ENCODE results near the gene AKAP6.
"Not testable (repeated sequence)": the region's sequence is repeated elsewhere in the genome, so short reads cannot be mapped to it uniquely, and the experiment has no call there.

AKAP6 gene

GRCh38 chr14:32372154-32372553, 43.1 kb downstream of the AKAP6 start:
- Mint-ChIP-seq H3K4me3 (no peak overlapping the region), H3K27me3 (no peaks in the 10 kb centered on the region)
- DNase-seq, result no peak

DNA sequence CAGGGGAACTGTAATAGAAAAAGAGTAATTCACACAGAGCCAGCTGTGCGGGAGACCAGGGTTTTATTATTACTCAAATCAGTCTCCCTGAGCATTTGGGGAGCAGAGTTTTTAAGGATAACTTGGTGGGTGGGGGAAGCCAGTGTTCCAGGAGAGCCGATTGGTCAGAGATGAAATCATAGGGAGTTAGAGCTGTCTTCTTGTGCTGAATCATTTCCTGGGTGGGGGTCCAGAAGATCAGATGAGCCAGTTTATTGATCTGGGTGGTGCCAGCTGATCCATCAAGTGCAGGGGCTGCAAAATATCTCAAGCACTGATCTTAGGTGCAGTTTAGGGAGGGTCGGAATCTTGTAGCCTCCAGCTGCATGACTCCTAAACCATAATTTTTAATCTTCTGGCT, 44.1 kb downstream of the AKAP6 start:
- CTCF ChIA-PET, result interaction anchor here (0.6 kb wide), 1 partner anchor 308 kb away, joined by 3 read pairs; no protein-coding TSS in a partner anchor
- not testable (repeated sequence) for DNase-seq, H3K4me3 Mint-ChIP-seq, H3K27ac Mint-ChIP-seq, H3K9me3 Mint-ChIP-seq, H3K36me3 Mint-ChIP-seq, H3K27me3 Mint-ChIP-seq, H3K4me1 Mint-ChIP-seq

More at GRCh38 chr14:32372154-32372553, 43.1 kb downstream of the AKAP6 start:
- Mint-ChIP-seq H3K4me1 (no peaks in the 10 kb centered on the region), H3K36me3 (no peaks in the 10 kb centered on the region), H3K9me3 (no peaks in the 10 kb centered on the region), H3K27ac (no peak overlapping the region)
- CTCF ChIA-PET, result interaction anchor here (0.9 kb wide), 1 partner anchor 113 kb away, joined by 3 read pairs; no protein-coding TSS in a partner anchor

DNA sequence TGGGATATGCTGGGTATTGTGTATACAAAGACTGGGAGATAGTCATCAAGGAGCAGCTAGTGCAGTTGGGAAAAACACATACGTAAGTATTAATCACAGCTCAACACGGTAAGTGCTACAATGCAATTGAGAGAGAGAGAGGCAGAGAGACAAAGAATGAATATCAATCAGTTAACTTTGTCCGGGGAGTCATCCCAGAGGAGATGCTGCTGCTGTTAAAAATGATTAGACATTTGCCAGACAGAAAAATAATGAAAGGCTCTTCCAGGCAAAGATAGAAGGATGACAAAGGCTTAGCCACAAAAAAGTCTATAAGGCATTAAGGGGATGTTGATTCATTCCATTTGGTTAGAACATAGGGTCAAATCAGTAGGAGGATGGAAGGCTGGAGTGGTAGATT, 45.1 kb downstream of the AKAP6 start:
- H3K4me1 Mint-ChIP-seq, result peaks cover under 1% of the 10 kb centered on the region
- CTCF ChIA-PET, result no interaction called here
- H3K4me3 Mint-ChIP-seq, result no peak overlapping the region
- no peaks in the 10 kb centered on the region for H3K9me3 Mint-ChIP-seq
- H3K27ac Mint-ChIP-seq, result no peak overlapping the region
- no peak for DNase-seq
- H3K36me3 Mint-ChIP-seq, result no peaks in the 10 kb centered on the region
- no peaks in the 10 kb centered on the region for H3K27me3 Mint-ChIP-seq

GRCh38 chr14:32375663-32376062, 46.6 kb downstream of the AKAP6 start:
- Mint-ChIP-seq H3K27me3 (no peaks in the 10 kb centered on the region), H3K9me3 (no peaks in the 10 kb centered on the region), H3K36me3 (no peaks in the 10 kb centered on the region), H3K4me1 (peaks cover 8% of the 10 kb centered on the region), H3K4me3 (no peak overlapping the region), H3K27ac (no peak overlapping the region)
- CTCF ChIA-PET, result no interaction called here
- DNase-seq, result no peak

GRCh38 chr14:32377046-32377646, 48.0 kb downstream of the AKAP6 start:
- H3K27me3 Mint-ChIP-seq, result no peaks in the 10 kb centered on the region
- H3K9me3 Mint-ChIP-seq, result no peaks in the 10 kb centered on the region
- no peak overlapping the region for H3K27ac Mint-ChIP-seq
- peaks cover 8% of the 10 kb centered on the region for H3K4me1 Mint-ChIP-seq
- H3K36me3 Mint-ChIP-seq, result no peaks in the 10 kb centered on the region
- H3K4me3 Mint-ChIP-seq, result no peak overlapping the region
- no peak for DNase-seq
- CTCF ChIA-PET, result no interaction called here

GRCh38 chr14:32378284-32378683, 49.2 kb downstream of the AKAP6 start:
- DNase-seq, result no peak
- Mint-ChIP-seq H3K4me1 (peaks cover 8% of the 10 kb centered on the region), H3K4me3 (no peak overlapping the region), H3K27me3 (no peaks in the 10 kb centered on the region), H3K27ac (no peak overlapping the region), H3K36me3 (no peaks in the 10 kb centered on the region), H3K9me3 (no peaks in the 10 kb centered on the region)
- CTCF ChIA-PET, result no interaction called here

GRCh38 chr14:32379447-32379846, 50.3 kb downstream of the AKAP6 start:
- Mint-ChIP-seq H3K36me3 (no peaks in the 10 kb centered on the region), H3K27me3 (no peaks in the 10 kb centered on the region), H3K9me3 (no peaks in the 10 kb centered on the region), H3K4me3 (no peak overlapping the region), H3K27ac (no peak overlapping the region), H3K4me1 (peaks cover 8% of the 10 kb centered on the region)
- CTCF ChIA-PET, result no interaction called here
- no peak for DNase-seq

GRCh38 chr14:32381869-32382268, 52.8 kb downstream of the AKAP6 start:
- peaks cover 8% of the 10 kb centered on the region for H3K4me1 Mint-ChIP-seq
- no peak for DNase-seq
- H3K27me3 Mint-ChIP-seq, result no peaks in the 10 kb centered on the region
- H3K27ac Mint-ChIP-seq, result no peak overlapping the region
- CTCF ChIA-PET, result interaction anchor here (0.6 to 1.5 kb wide), 3 partner anchors 19 to 127 kb away, joined by 3 to 5 read pairs (median 5); no protein-coding TSS in a partner anchor
- no peak overlapping the region for H3K4me3 Mint-ChIP-seq
- no peaks in the 10 kb centered on the region for H3K9me3 Mint-ChIP-seq
- no peaks in the 10 kb centered on the region for H3K36me3 Mint-ChIP-seq

DNA sequence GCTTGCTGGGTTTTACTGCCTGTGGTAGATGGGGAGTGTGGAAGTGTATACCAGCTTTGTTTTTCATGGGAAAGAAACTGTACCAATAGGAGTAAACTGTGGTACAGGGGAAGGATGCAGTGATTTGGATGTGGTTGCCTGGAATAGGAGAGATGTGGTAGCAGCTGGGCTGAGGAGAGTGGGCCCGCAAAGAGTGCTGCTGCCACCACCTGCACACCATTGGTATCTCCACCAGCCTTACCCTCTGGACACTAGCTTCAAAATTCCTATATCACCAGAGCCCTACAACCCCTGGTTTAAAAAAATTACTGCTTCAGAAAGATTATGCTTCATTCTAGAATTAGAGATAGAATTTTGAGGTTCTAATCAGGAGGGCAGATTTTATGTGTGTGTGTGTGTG, 53.6 kb downstream of the AKAP6 start:
- DNase-seq, result no peak
- H3K9me3 Mint-ChIP-seq, result no peaks in the 10 kb centered on the region
- CTCF ChIA-PET, result interaction anchor here (0.6 to 1.5 kb wide), 6 partner anchors 18 to 130 kb away, joined by 3 to 5 read pairs (median 4); no protein-coding TSS in a partner anchor

DNA sequence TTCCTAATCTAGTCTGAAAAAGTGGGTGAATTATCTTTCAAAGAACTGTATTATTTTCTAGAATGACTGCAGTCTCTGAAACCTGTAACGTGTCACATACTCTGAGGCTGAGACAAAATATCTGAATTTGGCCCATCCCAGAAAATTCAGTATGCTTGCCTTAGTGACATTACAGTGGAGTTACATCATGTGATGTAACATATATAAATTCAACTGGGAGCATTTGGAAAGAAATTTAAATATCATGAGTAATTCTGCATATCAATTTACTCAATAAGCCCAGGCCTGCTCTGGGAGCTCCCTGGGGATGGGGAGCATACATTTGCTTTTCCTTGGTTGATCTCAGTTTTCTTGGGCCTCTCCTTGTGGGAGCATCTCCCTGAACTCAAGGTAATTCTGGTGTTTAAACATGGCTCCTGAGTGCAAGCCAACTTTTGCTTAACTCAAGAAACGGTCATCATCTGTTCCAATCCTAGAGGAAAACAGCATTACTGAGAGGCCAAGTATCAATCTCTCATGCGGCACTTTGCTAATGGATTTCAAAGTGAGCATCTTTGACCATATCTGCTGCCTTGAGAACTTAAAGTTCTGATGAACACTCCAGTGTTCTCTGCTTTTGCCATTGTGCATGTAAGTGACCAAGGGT, 54.4 kb downstream of the AKAP6 start:
- CTCF ChIA-PET, result interaction anchor here (0.7 to 1.5 kb wide), 5 partner anchors 30 to 131 kb away, joined by 3 to 5 read pairs (median 4); no protein-coding TSS in a partner anchor
- DNase-seq, result no peak
- Mint-ChIP-seq H3K4me3 (no peak overlapping the region), H3K36me3 (no peaks in the 10 kb centered on the region), H3K27me3 (no peaks in the 10 kb centered on the region), H3K9me3 (no peaks in the 10 kb centered on the region), H3K27ac (no peak overlapping the region), H3K4me1 (peaks cover 8% of the 10 kb centered on the region)

More for the DNA sequence above, 53.6 kb downstream of the AKAP6 start:
- Mint-ChIP-seq H3K27ac (no peak overlapping the region), H3K36me3 (no peaks in the 10 kb centered on the region), H3K4me1 (peaks cover 8% of the 10 kb centered on the region), H3K4me3 (no peak overlapping the region), H3K27me3 (no peaks in the 10 kb centered on the region)

- no peak for DNase-seq
- peaks cover 4% of the 10 kb centered on the region for H3K4me1 Mint-ChIP-seq
- H3K4me3 Mint-ChIP-seq, result no peak overlapping the region
- no peaks in the 10 kb centered on the region for H3K9me3 Mint-ChIP-seq
- H3K27ac Mint-ChIP-seq, result no peak overlapping the region
- CTCF ChIA-PET, result interaction anchor here (1.0 kb wide), 1 partner anchor 130 kb away, joined by 3 read pairs; no protein-coding TSS in a partner anchor
- H3K36me3 Mint-ChIP-seq, result no peaks in the 10 kb centered on the region
- H3K27me3 Mint-ChIP-seq, result no peaks in the 10 kb centered on the region
These were observed 55.4 kb downstream of the AKAP6 start for GRCh38 chr14:32384464-32384863.

DNA sequence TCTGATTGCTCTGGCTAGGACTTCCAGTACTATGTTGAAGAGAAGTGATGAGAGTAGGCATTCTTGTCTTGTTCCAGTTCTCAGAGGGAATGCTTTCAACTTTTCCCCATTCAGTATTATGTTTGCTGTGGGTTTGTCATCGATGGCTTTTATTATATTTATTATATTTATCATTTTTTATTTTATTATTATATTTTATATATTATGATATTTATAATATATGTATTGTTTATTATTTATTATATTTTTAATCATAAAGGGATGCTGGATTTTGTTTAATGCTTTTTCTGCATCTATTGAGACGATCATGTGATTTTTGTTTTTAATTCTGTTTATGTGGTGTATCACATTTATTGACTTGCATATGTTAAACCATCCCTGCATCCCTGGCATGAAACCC, 58.2 kb downstream of the AKAP6 start:
- H3K27ac Mint-ChIP-seq, H3K9me3 Mint-ChIP-seq, H3K36me3 Mint-ChIP-seq, H3K4me1 Mint-ChIP-seq, H3K4me3 Mint-ChIP-seq, H3K27me3 Mint-ChIP-seq, CTCF ChIA-PET, DNase-seq: not testable (repeated sequence)

GRCh38 chr14:32393119-32393518, 64.0 kb downstream of the AKAP6 start:
- H3K4me1 Mint-ChIP-seq, result no peaks in the 10 kb centered on the region
- H3K27ac Mint-ChIP-seq, result no peak overlapping the region
- H3K9me3 Mint-ChIP-seq, result no peaks in the 10 kb centered on the region
- no peak for DNase-seq
- CTCF ChIA-PET, result no interaction called here
- H3K36me3 Mint-ChIP-seq, result no peaks in the 10 kb centered on the region
- no peak overlapping the region for H3K4me3 Mint-ChIP-seq
- peaks cover 7% of the 10 kb centered on the region for H3K27me3 Mint-ChIP-seq

- peaks cover 7% of the 10 kb centered on the region for H3K27me3 Mint-ChIP-seq
These were observed 64.9 kb downstream of the AKAP6 start for GRCh38 chr14:32394038-32394437.

GRCh38 chr14:32396885-32397284, 67.8 kb downstream of the AKAP6 start:
- Mint-ChIP-seq H3K4me3 (no peak overlapping the region), H3K9me3 (no peaks in the 10 kb centered on the region), H3K36me3 (no peaks in the 10 kb centered on the region), H3K4me1 (no peaks in the 10 kb centered on the region), H3K27ac (no peak overlapping the region), H3K27me3 (no peaks in the 10 kb centered on the region)
- CTCF ChIA-PET, result no interaction called here
- no peak for DNase-seq

More at GRCh38 chr14:32394038-32394437, 64.9 kb downstream of the AKAP6 start:
- Mint-ChIP-seq H3K36me3 (no peaks in the 10 kb centered on the region), H3K4me1 (no peaks in the 10 kb centered on the region), H3K27ac (no peak overlapping the region), H3K9me3 (no peaks in the 10 kb centered on the region), H3K4me3 (no peak overlapping the region)
- DNase-seq, result no peak
- CTCF ChIA-PET, result no interaction called here

Measured in activated naive CD4-positive, alpha-beta T cell treated with anti-CD3 and anti-CD28 coated beads, Interleukin-2, amount 10 ng/mL, durations not matched to agents 7 days and 5 days (primary cell).